SK-N-SH (cell line): Measurements from ENCODE around the gene SH3D19. TPM values are rescaled to one million over a fixed set of nuclear protein-coding genes. Genes with fewer than 3 reads are reported as not detected.

ENCODE experiments used
- CTCF ChIA-PET: fragments of 300-600, 350-600 bp; formaldehyde crosslinking; extraction: SDS; loops from one replicate; lab custom pipeline; 2021; lab: Yijun Ruan, JAX
- POLR2A ChIA-PET: fragments of 350-600 bp; sonication (Branson Sonifier 250); formaldehyde crosslinking; extraction: SDS; loops from one replicate; lab custom pipeline; 2020; ENCODE audit warnings: antibody characterized with exemption, inconsistent platforms; lab: Yijun Ruan, JAX
- DNase-seq: peaks from one replicate; pipeline ENCODE4 v3.0.0; 2012
- H2AFZ ChIP-seq: fragments of 200-600 bp; sonication (generic); 2 replicates; pipeline ENCODE4 v1.8.1; 2016; ENCODE audit warnings: antibody characterized with exemption, mild to moderate bottlenecking, low read depth
- H3F3A ChIP-seq: fragments of 200-600 bp; sonication (generic); replicated peaks from 2 replicates; pipeline ENCODE3; 2016; ENCODE audit warnings: antibody characterized with exemption, mild to moderate bottlenecking; ENCODE audit not compliant: insufficient read depth
- H3K27ac ChIP-seq, 2 experiments: fragments of 200-500 bp in 1 of 2; fragments of 200-600 bp in 1 of 2; sonication (Bioruptor generic) in 1 of 2; sonication (generic), shearing (Covaris generic) in 1 of 2; 2 replicates each; pipeline versions ENCODE4 v1.5.1 to v1.6.1; 2014 to 2016; ENCODE audit warnings: low read depth in 2 of 2, inconsistent platforms in 1 of 2, low read length in 1 of 2, mild to moderate bottlenecking in 1 of 2, mixed read lengths in 1 of 2
- H3K27me3 ChIP-seq: fragments of 200-600 bp; sonication (generic), shearing (Covaris generic); 2 replicates; pipeline ENCODE4 v1.6.1; 2016; ENCODE audit warnings: mixed run types; ENCODE audit not compliant: insufficient read depth
- H3K36me3 ChIP-seq, 2 experiments: fragments of 200-500 bp in 1 of 2; fragments of 200-600 bp in 1 of 2; sonication (Bioruptor generic) in 1 of 2; sonication (generic) in 1 of 2; replicated peaks in 1 of 2; 2 replicates each; pipeline versions ENCODE3 to v1.5.1; 2014 to 2016; ENCODE audit warnings: low read length in 1 of 2, mild to moderate bottlenecking in 1 of 2; ENCODE audit not compliant: insufficient read depth in 2 of 2, control insufficient read depth in 1 of 2
- H3K4me1 ChIP-seq, 2 experiments: fragments of 200-500 bp in 1 of 2; fragments of 200-600 bp in 1 of 2; sonication (Bioruptor generic) in 1 of 2; sonication (generic), shearing (Covaris generic) in 1 of 2; 2 replicates each; pipeline versions ENCODE4 v1.5.1 to v1.6.1; 2014 to 2016; ENCODE audit warnings: low read depth in 1 of 2, low read length in 1 of 2, mixed run types in 1 of 2; ENCODE audit not compliant: insufficient read depth in 2 of 2, control insufficient read depth in 1 of 2
- H3K4me2 ChIP-seq: fragments of 200-600 bp; sonication (generic), shearing (Covaris generic); 2 replicates; pipeline ENCODE4 v1.6.1; 2017; ENCODE audit warnings: mixed run types
- H3K4me3 ChIP-seq, 2 experiments: fragments of 200-500 bp in 1 of 2; fragments of 200-600 bp in 1 of 2; sonication (Bioruptor generic) in 1 of 2; sonication (generic), shearing (Covaris generic) in 1 of 2; 2 replicates each; pipeline versions ENCODE4 v1.5.1 to v1.8.1; 2014 to 2016; ENCODE audit warnings: low read depth in 2 of 2, inconsistent platforms in 1 of 2, low read length in 1 of 2, mild to moderate bottlenecking in 1 of 2, mixed read lengths in 1 of 2, moderate library complexity in 1 of 2
- H3K79me2 ChIP-seq: fragments of 200-600 bp; sonication (generic); 2 replicates; pipeline ENCODE4 v1.8.1; 2017; ENCODE audit warnings: mild to moderate bottlenecking; ENCODE audit not compliant: insufficient read depth
- H3K9ac ChIP-seq: fragments of 200-600 bp; sonication (generic); 2 replicates; pipeline ENCODE4 v1.6.1; 2017; ENCODE audit warnings: mixed run types
- H3K9me2 ChIP-seq: fragments of 200-600 bp; sonication (generic); 2 replicates; pipeline ENCODE4 v1.6.1; 2017; ENCODE audit warnings: mixed run types
- H3K9me3 ChIP-seq: fragments of 200-600 bp; sonication (generic); 2 replicates; pipeline ENCODE4 v1.6.1; 2017; ENCODE audit warnings: mixed run types, mild to moderate bottlenecking, moderate library complexity
- H4K20me1 ChIP-seq: fragments of 200-600 bp; sonication (generic); 2 replicates; pipeline ENCODE4 v1.6.1; 2017; ENCODE audit warnings: mild to moderate bottlenecking, mixed run types; ENCODE audit not compliant: insufficient read depth
- CTCF ChIP-seq: fragments of 200-600 bp; sonication (generic); IDR thresholded peaks from 2 replicates; pipeline ENCODE4 v1.6.1; 2017; ENCODE audit warnings: antibody characterized with exemption, mild to moderate bottlenecking, moderate library complexity
- FOSL2 ChIP-seq: IDR thresholded peaks from 2 replicates; pipeline ENCODE4 v1.4.0; 2012; ENCODE audit warnings: low read depth, mild to moderate bottlenecking, moderate library complexity, borderline replicate concordance
- FOXJ3 ChIP-seq: sonication (generic); formaldehyde crosslinking; IDR thresholded peaks from 2 replicates; pipeline ENCODE4 v1.5.1; 2020; ENCODE audit warnings: mild to moderate bottlenecking, missing genetic modification reagents
- FOXM1 ChIP-seq: IDR thresholded peaks from 2 replicates; pipeline ENCODE4 v1.4.0; 2012; ENCODE audit warnings: low read depth, mild to moderate bottlenecking
- GATA2 ChIP-seq: sonication (generic); formaldehyde crosslinking; IDR thresholded peaks from 2 replicates; pipeline ENCODE4 v1.5.0; 2020; ENCODE audit warnings: mild to moderate bottlenecking, missing genetic modification reagents
- PBX3 ChIP-seq: IDR thresholded peaks from 2 replicates; pipeline ENCODE4; 2012
- RAD21 ChIP-seq: IDR thresholded peaks from 2 replicates; pipeline ENCODE4 v1.6.1; 2012; ENCODE audit warnings: mild to moderate bottlenecking, low read length
- REST ChIP-seq: IDR thresholded peaks from 2 replicates; pipeline ENCODE4 v1.6.1; 2012; ENCODE audit warnings: mild to moderate bottlenecking, low read depth, low read length, moderate library complexity
- SMC3 ChIP-seq: IDR thresholded peaks from 2 replicates; pipeline ENCODE4 v1.6.1; 2012; ENCODE audit warnings: low read depth, low read length, improper control_type of control experiment
- TCF12 ChIP-seq: IDR thresholded peaks from 2 replicates; pipeline ENCODE4 v1.4.0; 2012
- USF2 ChIP-seq: fragments of 150-350 bp; IDR thresholded peaks from 2 replicates; pipeline ENCODE4 v1.6.1; 2017; ENCODE audit warnings: antibody characterized with exemption, low read length, low read depth, borderline replicate concordance
- WGBS: methylation state at CpG from one replicate; pipeline ENCODE4 v1.1.6; 2017; ENCODE audit warnings: low lambda C conversion rate; 5-methylcytosine and 5-hydroxymethylcytosine counted together
- polyA plus RNA-seq, 3 experiments: library from polyadenylated mRNA; depleted of rRNA; stranded (reverse); fragments of >200 nt; gene quantifications; 2 replicates each; pipeline ENCODE4 v1.2.3, GENCODE V29; 2012

SH3D19 gene
- polyA plus RNA-seq, 1 of the 3 experiments (the other 2 are of a cell fraction) = 7.1 TPM

- no peaks in the 10 kb centered on the region for H3K27me3 ChIP-seq
- ChIA-PET CTCF (interaction anchor here (1.3 kb wide), 2 partner anchors 32 to 232 kb away, joined by 4 read pairs; no protein-coding TSS in a partner anchor), POLR2A (no interaction called here)
- peaks cover 28 to 63% of the 10 kb centered on the region in 2 experiments for H3K36me3 ChIP-seq
- H4K20me1 ChIP-seq = no peaks in the 10 kb centered on the region
- no peaks in the 10 kb centered on the region for H3K79me2 ChIP-seq
- no peak overlapping the region for H3K9ac ChIP-seq
- no peak for DNase-seq
- TF ChIP-seq FOXM1 (no peak), PBX3 (no peak), REST (no peak), TCF12 (no peak), CTCF (no peak), GATA2 (CRISPR knock-in tag) (no peak)
- H3K4me1 ChIP-seq = no peaks in the 10 kb centered on the region
- no peak overlapping the region for H3K4me2 ChIP-seq
- no peaks in the 10 kb centered on the region for H3K9me2 ChIP-seq
- no peak overlapping the region for H3K27ac ChIP-seq
- H3K9me3 ChIP-seq = no peaks in the 10 kb centered on the region
- WGBS = 89% methylated on average over 1 of the region's 1 CpG
- H3F3A ChIP-seq = peaks cover 3% of the 10 kb centered on the region
- no peak overlapping the region for H2AFZ ChIP-seq
- H3K4me3 ChIP-seq = no peak overlapping the region
Observed at GRCh38 chr4:151129796-151130195, 195.6 kb downstream of the SH3D19 start.

- no peaks in the 10 kb centered on the region for H3K4me1 ChIP-seq
- H3K79me2 ChIP-seq = 0 out of 2 replicates have a peak, but pooled peaks cover 3% of the 10 kb centered on the region
- peaks cover 21 to 34% of the 10 kb centered on the region in 2 experiments for H3K36me3 ChIP-seq
- CTCF ChIA-PET = interaction anchor here (0.6 to 2.5 kb wide), 49 partner anchors 10 to 1280 kb away, joined by 3 to 22 read pairs (median 3); partner anchors contain the start of gene RPS3A
- peaks cover 17% of the 10 kb centered on the region for H3F3A ChIP-seq
- no peaks in the 10 kb centered on the region for H3K27me3 ChIP-seq
- H2AFZ ChIP-seq = no peak overlapping the region
- H4K20me1 ChIP-seq = no peaks in the 10 kb centered on the region; the same call in 1 of the 2 replicates
- H3K4me2 ChIP-seq = no peak overlapping the region
- H3K27ac ChIP-seq = no peak overlapping the region
- peak; percentile 65 for DNase-seq
- no peaks in the 10 kb centered on the region for H3K9me3 ChIP-seq
- POLR2A ChIA-PET = interaction anchor here (0.6 kb wide), 1 partner anchor 748 kb away, joined by 3 read pairs; no protein-coding TSS in a partner anchor
- no peaks in the 10 kb centered on the region for H3K9me2 ChIP-seq
- H3K9ac ChIP-seq = no peak overlapping the region
- no peak for TF ChIP-seq GATA2 (CRISPR knock-in tag)
- TF ChIP-seq RAD21 = peak; percentile 92
- no peak for TF ChIP-seq FOSL2
- no peak for TF ChIP-seq USF2
- no peak for TF ChIP-seq FOXJ3 (CRISPR knock-in tag)
- peak; percentile 85 for TF ChIP-seq CTCF
- peak; percentile 63 for TF ChIP-seq SMC3
- H3K4me3 ChIP-seq = no peak overlapping the region; a peak in 1 of 4 replicates
- 45% methylated on average over 14 of the region's 14 CpGs for WGBS
Observed at GRCh38 chr4:151117371-151117962, 207.9 kb downstream of the SH3D19 start.
